ENCODE measurements around the gene SHROOM4.

SHROOM4 gene

DNA sequence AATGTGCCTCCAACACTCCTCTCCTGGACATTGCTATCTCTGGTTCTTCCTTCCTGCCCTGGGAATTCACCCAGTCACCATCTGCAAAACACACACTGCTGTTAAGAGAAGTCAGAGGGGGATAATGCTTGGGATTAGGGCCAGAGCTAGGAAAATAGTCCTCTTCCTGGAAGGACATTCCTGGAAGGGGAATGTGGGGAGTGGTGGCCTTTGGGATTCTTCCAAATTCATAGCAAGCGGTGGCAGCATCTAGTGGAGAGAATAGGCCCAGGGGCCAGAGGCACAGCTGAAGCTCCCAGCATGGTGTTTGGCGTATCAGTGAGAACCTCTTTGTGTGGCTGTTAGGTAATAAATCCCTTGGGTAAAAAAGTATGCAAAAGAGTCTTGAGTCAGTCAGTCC lies 34.3 kb downstream of the SHROOM4 start:
- no peak for DNase-seq

GRCh38 chrX:50778272-50778671 lies 35.7 kb downstream of the SHROOM4 start:
- DNase-seq: no peak

GRCh38 chrX:50776248-50776647 lies 37.7 kb downstream of the SHROOM4 start:
- no peak for DNase-seq

DNA sequence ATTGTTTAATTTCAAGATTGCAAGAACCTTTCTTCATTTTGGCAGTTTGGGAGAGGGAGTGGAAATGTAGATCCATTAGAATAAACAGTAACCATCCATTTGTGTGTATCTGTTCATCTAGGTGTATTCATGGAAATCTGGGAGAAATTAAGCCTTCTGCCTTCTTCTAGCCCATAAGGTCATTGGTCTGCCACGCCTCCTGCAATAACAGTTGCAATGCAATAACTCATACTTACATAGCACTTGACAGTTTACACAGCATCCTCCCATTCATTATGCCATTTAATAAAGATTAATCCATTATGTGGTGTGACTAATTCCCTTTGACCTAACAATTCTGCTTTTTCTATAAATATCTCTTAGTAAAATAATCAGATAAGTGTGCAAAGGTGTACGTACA lies 42.6 kb downstream of the SHROOM4 start:
- DNase-seq: no peak

DNA sequence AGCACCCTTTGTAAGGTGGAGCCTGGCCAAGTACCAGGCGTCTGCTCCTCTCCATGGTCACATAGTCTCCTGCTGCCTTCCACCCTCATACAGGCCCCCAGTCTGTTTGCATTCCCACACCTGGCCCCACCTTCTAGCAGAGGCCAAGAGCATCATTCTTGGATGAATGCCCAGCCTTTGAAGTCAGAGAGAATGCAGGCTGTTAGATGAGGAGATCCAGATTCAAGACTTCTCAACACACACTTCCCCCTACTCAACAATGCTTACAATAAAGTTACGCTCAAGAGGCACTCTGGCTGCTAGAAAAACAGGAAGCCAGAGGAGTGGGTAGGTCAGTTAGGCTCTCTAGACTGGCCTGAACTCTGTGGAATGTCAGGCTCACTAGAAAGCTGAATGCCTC lies 43.3 kb downstream of the SHROOM4 start:
- DNase-seq: no peak

- DNase-seq: no peak
These were observed 44.5 kb downstream of the SHROOM4 start for GRCh38 chrX:50769389-50770063.

- DNase-seq: no peak
These were observed 45.2 kb downstream of the SHROOM4 start for GRCh38 chrX:50768801-50769200.

DNA sequence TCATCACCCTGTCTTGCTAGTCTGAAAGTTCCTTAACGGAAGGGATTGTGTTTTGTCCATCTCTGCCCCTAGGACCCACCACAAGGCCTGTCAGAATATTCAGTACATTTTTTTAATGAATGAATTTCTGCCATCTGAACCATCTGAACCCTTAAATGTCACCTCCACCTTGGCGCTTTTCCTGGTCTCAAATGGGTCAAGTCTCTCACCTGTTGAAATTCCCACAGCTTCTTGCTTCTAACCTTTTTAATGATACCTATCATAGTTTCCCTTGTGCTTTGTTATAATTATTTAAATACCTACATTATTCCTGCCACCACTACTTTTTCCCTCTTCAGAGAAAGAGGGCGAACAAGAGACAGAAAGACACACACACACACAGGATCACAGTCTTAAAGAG lies 48.0 kb downstream of the SHROOM4 start:
- no peak for DNase-seq

GRCh38 chrX:50762578-50762977 lies 51.4 kb downstream of the SHROOM4 start:
- DNase-seq: no peak

DNA sequence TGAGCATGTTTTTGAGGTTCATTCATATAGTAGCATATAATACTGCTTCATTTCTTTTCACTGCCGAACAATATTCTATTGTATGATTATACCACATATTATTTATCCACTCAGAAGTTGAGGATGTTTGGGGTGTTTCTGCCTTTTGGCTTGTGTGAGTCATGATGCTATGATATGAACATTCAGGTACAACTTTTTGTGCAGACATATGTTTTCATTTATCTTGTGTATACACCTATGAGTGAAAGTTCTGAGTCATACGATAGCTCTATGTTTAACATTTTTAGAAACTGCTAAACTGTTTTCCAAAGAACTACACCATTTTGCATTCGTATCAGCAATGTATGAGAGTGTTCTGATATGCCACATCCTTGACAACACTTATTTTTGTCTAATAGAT lies 57.7 kb downstream of the SHROOM4 start:
- no peak for DNase-seq

DNA sequence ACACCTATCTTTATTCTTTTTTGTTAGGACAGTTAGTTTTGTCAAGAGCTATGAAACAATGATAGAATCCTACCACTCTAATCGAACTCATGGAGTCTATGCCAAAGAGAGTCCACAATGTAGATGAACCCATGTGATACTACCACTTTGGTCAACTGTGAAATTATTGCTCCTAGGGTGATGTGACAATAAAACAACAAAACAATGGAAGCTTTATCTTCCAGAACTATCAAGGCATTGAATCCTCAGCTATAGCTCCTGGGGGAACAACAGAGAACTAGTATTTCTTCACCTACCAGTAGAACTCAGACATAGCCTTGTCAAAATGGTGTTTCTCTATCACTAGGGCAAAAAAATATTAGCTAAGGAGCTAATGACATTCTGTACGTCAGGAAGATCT lies 62.9 kb downstream of the SHROOM4 start:
- no peak for DNase-seq

DNA sequence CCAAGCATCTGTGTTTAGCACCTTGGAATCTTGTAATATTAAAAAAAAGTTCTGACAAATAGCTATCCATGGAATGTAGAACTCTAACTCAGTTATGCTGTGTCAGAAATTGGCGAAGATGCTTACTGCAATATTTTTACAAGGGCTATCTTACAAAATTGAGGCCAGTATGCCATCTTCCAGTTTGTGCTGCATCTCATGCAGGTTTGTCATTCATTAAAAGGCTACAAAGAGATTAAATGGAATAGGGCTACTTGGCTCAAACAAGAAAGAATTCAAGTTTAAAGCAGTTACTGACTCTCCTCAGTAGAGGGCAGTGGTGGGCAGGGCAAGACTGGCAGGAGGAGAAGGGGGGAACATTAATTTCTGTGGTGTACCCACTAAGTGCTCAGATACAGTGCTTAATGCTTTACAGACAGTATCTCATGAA lies 66.5 kb downstream of the SHROOM4 start:
- peak in 1 of 2 donors; percentile 0 for DNase-seq

DNA sequence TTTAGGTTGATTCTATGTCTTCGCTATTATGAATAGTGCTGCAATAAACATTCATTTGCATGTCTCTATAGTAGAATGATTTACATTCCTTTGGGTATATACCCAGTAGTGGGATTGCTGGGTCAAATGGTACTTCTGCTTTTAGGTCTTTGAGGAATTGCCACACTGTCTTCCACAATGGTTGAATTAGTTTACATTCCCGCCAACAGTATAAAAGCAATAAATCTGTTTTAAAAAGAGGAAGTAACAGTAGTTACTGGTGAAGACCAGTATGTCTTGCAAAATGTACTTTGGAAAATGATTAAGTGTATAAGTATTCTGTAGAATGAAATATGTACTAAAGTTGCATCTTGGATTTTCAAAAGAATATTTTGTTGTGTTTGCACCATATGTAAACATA lies 77.3 kb downstream of the SHROOM4 start:
- DNase-seq: no peak

DNA sequence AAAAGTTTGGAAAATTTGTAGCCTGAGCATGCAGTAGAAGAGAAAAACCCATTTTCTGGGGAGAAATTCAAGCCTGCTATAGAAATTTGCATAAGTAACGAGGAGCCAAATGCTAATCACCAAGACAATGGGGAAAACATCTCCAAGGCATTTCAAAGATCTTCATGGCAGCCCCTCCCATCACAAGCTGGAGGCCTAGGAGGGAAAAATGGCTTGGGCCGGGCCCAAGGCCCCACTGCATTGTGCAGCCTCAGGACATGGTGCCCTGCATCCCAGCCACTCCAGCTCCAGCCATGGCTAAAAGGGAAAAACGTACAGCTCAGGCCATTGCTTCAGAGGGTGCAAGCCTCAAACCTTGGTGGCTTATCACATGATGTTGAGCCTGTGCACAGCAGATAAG lies 87.7 kb downstream of the SHROOM4 start:
- no peak for DNase-seq

DNA sequence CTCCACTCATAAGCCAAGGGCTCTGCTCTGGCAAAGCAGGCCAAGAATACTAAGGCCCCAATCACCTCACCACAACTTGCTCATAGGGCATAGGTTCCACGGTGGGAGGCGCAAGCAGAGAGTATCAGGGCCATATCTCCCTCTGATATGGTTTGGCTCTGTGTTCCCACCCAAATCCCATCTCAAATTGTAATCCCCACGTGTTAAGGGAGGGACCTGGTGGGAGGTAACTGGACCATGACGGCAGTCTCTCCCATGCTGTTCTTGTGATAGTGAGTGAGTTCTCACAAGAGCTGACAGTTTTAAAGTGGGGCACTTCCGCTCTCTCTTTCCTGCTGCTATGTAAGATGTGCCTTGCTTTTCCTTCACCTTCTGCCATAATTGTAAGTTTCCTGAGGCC lies 88.7 kb downstream of the SHROOM4 start:
- DNase-seq: no peak

DNA sequence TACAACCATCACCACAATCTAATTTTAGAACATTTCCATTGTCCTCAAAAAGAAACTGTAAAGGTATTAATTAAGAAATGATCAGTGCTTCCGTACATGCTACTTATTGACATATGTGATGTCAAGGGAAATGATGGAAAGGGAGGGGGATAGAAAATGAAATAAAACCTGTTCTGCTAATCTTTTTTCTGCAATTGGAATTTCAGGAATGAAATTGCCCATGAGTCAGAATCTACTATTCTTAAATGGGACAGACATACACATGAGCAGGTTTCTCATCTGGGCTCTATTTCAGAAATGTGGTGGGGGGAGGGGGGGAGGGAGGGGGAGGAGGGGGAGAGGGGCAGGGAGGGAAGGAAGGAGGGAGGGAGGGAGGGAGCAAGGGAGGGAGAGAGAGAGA lies 91.0 kb downstream of the SHROOM4 start:
- DNase-seq: no peak

- DNase-seq: no peak
These were observed 92.1 kb downstream of the SHROOM4 start for GRCh38 chrX:50721764-50722521.

DNA sequence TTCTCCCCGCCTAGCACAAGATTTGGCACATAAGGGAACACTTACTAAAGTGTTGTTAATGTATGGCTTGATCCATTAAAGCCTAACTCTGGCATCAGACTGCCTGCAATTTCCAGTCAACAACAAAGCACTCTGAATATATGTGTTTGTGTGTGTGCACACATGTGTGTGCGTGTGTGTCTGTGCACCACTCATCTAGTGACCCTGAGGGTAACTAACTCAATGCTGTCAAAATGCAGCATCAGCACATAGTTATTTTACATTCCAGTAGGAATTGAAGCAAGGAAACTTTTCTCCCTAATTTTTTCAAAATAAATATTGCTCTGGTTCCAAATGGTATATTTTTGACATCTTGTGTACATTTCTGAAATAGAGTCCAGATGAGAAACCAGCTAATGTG lies 94.4 kb downstream of the SHROOM4 start:
- no peak for DNase-seq

DNA sequence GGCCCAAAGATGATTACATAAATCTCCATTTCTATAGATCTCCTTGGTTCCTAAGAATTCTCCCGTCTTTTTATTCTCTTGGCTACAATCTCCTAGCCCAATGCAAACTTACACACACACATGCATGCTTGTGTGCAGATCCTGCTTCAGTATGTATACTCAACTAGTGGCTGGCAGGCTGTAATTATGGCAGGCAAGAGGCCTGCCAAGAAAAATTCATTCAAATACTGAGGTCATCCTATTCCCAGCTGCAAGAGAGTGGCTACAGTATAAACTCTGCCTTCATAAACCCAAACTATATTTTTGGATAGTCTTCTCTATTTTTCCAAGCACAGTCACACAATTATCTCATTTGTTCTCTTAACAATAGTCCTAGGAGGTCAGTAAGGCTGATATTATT lies 95.2 kb downstream of the SHROOM4 start:
- DNase-seq: no peak

- DNase-seq: no peak
These were observed 97.3 kb downstream of the SHROOM4 start for GRCh38 chrX:50716706-50717105.

DNA sequence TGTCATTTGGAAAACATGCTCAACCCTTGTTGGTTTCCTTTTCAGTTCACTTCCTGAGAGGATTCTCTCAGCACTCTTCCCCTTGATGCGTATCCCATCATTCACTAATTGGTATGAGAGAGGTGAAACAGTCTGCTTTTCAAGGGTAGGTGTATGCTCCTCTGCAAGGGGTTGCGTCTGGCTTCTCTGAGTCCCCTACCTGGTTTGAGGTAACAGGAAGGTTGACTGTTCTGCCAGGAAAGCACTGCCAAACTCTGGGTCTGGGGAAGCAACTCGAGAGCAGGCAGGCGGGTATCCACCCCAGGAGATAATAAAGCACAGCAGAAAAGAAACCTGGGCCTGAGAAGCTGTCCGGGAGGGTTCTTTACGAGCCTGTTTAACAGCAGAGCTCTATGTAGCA lies 101.2 kb downstream of the SHROOM4 start:
- no peak for DNase-seq

DNA sequence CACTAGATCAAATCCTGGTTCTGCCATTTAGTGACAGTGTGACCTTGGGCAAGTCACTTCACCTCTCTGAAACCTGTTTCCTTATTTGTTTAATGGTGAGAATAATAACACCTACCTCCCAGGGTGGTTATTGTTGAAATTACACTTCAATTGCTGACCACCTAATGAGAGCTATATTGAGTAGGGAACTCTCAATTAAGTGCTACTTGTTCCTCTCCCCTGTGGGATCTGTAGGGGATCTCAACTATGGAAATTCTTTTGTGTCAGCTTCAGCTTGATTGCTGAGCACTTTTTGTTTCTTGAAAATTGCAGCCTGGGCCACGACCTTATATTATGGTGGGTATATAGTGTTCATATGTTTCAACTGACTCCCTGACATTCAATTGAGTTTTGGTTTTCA lies 102.1 kb downstream of the SHROOM4 start:
- DNase-seq: no peak

GRCh38 chrX:50707955-50708699 lies 105.9 kb downstream of the SHROOM4 start:
- no peak for DNase-seq

DNA sequence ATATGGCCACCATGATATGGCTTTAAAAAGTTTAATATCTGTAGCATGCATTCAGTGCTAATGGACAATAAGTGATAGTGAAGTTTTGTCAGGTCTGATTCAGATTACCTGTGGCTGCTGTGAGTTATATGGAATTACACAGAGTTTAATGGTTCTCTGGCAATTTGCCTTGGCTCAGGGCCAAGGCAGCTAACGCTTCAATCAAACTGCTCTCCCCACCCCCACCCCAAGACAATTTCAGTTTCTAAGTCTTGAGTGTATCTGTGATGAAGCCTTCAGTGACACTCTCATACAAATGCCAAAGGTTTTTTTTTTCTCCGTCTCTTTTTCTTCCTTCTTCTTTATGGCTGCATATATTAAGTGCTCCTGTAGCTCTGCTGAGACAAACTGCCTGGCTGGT lies 106.6 kb downstream of the SHROOM4 start:
- no peak for DNase-seq

All from CD4-positive, alpha-beta T cell treated with Interferon alpha-2 for 1 hour (primary cell).